ENCODE measurements around the gene DGCR8.

Gene DGCR8

GRCh38 chr22:20147237-20147988, 67.4 kb downstream of the DGCR8 start:
- no peak for TF ChIP-seq CTCF (IDR thresholded peaks at IDR 0.05; ENCODE audit: borderline replicate concordance, insufficient read depth, low read depth, low read length)
- H3K4me3 ChIP-seq (ENCODE audit: low read depth, low read length), result no peak overlapping the region

GRCh38 chr22:20148414-20148813, 68.4 kb downstream of the DGCR8 start:
- H3K4me3 ChIP-seq (ENCODE audit: low read depth, low read length), result no peak overlapping the region
- no peak for TF ChIP-seq CTCF (IDR thresholded peaks at IDR 0.05; ENCODE audit: borderline replicate concordance, insufficient read depth, low read depth, low read length)

- no peak for TF ChIP-seq CTCF (IDR thresholded peaks at IDR 0.05; ENCODE audit: borderline replicate concordance, insufficient read depth, low read depth, low read length)
- no peak overlapping the region for H3K4me3 ChIP-seq (ENCODE audit: low read depth, low read length)
Observed at GRCh38 chr22:20149257-20150250, 69.5 kb downstream of the DGCR8 start.

- TF ChIP-seq CTCF (IDR thresholded peaks at IDR 0.05; ENCODE audit: borderline replicate concordance, insufficient read depth, low read depth, low read length), result no peak
- H3K4me3 ChIP-seq (ENCODE audit: low read depth, low read length), result no peak within 1 kb of the TSS
Observed at GRCh38 chr22:20150381-20151275, 70.6 kb downstream of the DGCR8 start, which contains the start of gene CCDC188. Gene CCDC188, minus strand, starts transcription at chr22:20151055. Its CDS starts 69 bp downstream, at chr22:20150986.

GRCh38 chr22:20151276-20151588, 71.2 kb downstream of the DGCR8 start:
- no peak for TF ChIP-seq CTCF (IDR thresholded peaks at IDR 0.05; ENCODE audit: borderline replicate concordance, insufficient read depth, low read depth, low read length)
- no peak overlapping the region for H3K4me3 ChIP-seq (ENCODE audit: low read depth, low read length)

- no peak for TF ChIP-seq CTCF (IDR thresholded peaks at IDR 0.05; ENCODE audit: borderline replicate concordance, insufficient read depth, low read depth, low read length)
- H3K4me3 ChIP-seq (ENCODE audit: low read depth, low read length), result no peak overlapping the region
Observed at GRCh38 chr22:20152464-20152890, 72.4 kb downstream of the DGCR8 start.

All from GM12875 (cell line).